HG03432 (cell line): Measurements from ENCODE around the gene EIF2D.

ENCODE experiments used
- ATAC-seq: cut with Tn5 transposase; IDR thresholded peaks from one replicate; pipeline ENCODE4 v1.9.1; 2021; ENCODE audit warnings: mild to moderate bottlenecking, moderate library complexity; ENCODE audit not compliant: unreplicated experiment

EIF2D gene

DNA sequence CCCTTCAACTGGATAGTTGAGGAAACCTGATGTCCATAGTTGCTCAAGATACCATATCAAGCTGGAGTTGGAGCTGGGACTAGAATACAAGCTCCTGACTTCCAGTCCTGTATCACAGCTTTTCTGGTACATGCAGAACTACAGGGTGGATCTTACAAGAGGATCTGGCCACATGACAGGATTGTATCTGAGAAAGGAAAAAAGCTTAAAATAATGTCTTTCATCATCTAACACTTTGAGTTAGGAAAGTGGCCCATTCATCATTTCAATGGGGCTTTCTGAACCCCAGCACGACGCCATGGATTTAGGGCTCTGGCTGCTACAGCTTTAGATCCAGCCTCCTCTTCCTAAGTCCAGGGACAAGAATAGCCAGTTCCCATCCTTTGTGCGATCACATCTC is 58.1 kb downstream of the EIF2D start:
- ATAC-seq, result no peak

DNA sequence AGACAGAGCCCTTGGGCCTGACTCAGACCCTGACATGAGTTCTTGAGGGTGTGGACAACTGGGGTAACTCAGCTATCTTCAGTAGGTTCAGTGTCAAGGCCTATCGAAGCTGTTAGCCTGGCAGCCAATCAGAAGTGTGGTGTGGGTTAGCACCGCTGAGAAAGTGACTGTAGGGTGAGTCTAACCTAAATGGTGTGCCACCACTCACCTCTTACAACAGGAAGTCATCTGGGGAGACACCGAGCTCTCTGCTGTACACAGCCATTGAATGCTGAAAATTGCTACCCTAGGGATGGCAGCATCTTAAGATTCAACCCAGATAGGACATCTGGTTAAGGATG is 60.3 kb downstream of the EIF2D start:
- no peak for ATAC-seq

DNA sequence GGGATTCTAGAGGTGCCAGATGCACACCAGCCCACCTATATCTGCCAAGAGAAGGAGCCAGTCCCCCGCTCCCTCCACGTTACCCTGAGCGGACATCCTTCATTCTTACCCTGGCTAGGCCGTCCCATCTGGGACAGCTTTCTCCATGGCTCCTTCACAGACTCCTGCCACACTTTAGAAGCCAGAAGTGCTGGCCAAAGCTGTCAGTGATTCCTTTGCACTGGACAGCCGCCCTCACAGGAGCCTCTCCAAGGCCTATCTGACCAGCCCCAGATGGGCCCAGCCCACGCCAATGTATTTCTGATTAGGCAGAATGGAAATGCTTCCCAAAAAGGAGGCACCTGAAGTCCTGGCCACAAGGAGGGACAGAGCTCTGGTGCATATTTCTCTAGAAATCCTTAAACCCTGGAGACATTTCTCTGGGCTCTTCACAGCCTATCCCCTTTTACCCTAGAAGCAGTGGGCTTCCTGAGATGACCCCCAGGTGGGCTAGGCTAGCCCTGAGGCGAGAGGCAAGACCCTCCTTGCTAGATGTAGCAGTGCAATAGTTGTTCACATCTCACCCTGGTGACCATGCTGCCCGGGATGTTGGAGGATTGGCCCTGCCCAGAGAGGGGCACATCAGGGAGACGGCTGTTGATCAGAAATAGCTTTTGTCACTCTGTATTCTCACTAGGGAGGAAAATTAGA is 60.8 kb downstream of the EIF2D start:
- ATAC-seq, result no peak

DNA sequence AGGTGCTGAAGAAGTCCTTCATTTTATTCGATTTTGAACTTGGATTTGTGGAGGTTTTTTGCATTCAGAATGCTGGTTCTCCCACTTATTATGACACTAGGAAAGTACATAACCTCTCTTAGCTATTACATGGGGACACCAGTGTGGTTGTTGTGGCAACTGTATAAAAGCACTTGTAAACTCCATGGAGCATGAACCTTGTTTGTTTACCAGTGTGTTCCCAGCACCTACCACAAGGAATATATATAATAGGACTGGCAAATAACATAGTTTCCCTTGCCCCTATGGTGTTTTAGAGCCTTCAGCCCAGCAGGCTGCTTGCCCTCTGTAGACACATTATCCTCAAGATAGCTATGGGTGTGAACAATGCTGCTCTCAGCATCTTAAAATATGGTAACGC is 61.8 kb downstream of the EIF2D start:
- ATAC-seq, result no peak

DNA sequence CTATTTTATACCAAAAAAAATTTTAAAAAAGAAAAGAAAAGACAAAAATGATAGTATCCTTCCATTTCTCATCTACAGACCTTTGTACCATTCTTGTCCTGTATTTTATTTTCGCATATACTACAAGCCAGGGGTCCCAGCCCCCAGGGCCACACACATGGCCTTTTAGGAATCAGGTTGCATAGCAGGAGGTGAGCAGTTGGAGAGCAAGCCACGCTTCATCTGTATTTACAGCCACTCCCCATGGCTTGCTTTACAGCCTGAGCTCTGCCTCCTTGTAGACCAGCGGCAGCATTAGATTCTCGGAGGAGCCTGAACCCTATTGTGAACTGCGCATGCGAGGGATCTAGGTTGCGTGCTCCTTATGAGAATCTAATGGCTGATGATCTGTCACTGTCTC is 65.2 kb downstream of the EIF2D start:
- ATAC-seq, result no peak

DNA sequence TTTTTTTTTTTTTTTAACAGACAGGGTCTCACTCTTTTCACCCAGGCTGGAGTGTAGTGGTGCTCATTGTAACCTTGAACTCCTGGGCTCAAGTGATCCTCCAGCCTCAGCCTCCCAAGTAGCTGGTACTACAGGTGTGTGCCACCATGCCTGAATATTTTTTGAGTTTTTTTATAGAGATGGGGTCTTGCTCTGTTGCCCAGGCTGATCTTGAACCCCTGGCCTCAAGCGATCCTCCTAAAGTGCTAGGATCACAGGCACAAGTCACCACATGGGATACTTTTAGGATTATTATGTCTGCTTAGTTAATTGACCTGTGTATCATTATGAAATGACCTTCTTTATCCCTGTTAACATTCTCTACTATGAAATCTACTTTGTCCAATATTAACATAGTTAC is 66.9 kb downstream of the EIF2D start:
- no peak for ATAC-seq

DNA sequence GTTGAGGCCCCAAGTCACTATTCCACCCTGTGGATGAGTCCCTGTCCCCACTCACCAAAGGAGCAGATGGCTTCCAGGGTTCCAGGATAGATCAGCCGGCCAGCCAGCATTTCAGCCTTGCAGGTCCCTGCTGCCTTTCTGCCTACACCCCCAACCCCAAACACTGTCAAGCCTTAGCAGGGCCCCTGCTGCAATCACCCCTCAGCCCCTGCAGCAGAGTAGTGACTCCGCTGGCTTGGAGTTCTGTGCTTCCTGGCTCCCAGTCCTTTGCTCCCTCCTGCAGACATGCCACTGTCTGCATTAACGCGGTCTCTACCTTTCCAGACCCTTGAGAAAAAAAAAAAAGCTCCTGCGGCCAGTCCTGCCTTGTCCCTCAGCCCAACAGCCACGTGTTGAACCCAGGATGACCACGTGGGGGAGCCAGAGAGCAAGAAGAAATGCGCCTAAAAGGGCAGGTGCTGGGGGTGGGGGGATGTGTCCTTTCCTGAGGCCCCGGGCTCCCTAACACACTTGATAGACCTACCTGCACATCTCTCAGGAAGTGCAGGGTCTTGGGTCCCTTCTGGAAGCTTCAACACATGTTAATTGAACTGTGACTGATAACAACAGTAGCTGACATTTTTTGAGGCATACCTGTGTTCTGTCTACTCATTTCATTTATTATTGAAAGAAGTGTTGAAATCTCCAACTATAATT is 67.6 kb downstream of the EIF2D start:
- ATAC-seq, result no peak
